ENCODE results near the gene OR6C3.
"Not testable (repeated sequence)": the region's sequence is repeated elsewhere in the genome, so short reads cannot be mapped to it uniquely, and the experiment has no call there.

OR6C3 gene

GRCh38 chr12:55330446-55330845, at the start of gene OR6C3:
TSS of gene OR6C3 (plus strand) at chr12:55330746. CDS start at chr12:55331701, 955 bp downstream.
- no peak for DNase-seq (ENCODE audit: low read depth in 2 of 2)

GRCh38 chr12:55280991-55281390, 49.6 kb upstream of the OR6C3 start:
- DNase-seq (ENCODE audit: low read depth in 2 of 2): no peak

- DNase-seq (ENCODE audit: low read depth in 2 of 2): no peak
Observed at GRCh38 chr12:55289999-55290398, 40.5 kb upstream of the OR6C3 start.

- no peak for DNase-seq (ENCODE audit: low read depth in 2 of 2)
Observed at GRCh38 chr12:55296469-55296868, 34.1 kb upstream of the OR6C3 start, which contains the start of gene OR6C6. TSS of gene OR6C6 (minus strand) at chr12:55296569. CDS start at chr12:55295232, 1,337 bp downstream.

DNA sequence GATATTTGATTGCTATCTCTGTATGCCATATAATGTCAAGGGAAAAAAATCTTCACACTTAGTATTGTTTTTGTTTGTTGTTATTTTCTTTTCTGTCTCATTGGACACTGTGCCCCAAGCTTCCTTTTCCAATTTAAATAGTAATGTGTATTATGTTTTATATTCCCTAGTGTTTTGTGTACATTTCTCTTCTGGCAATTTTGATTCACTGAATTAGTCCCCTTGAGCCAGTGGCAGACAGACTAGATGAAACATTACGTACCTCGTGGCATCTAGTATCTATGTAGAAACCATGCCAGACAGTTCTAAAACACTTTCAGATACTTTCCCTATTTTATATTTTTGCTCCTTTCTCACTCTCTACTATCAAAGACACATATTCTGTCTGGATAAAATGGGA, 16.5 kb upstream of the OR6C3 start, which contains the start of gene OR6C1:
TSS of gene OR6C1 (plus strand) at position 301 of the 400 bp plus-strand sequence. CDS start 6,257 bp downstream, outside the sequence.
- DNase-seq (ENCODE audit: low read depth in 2 of 2): no peak

DNA sequence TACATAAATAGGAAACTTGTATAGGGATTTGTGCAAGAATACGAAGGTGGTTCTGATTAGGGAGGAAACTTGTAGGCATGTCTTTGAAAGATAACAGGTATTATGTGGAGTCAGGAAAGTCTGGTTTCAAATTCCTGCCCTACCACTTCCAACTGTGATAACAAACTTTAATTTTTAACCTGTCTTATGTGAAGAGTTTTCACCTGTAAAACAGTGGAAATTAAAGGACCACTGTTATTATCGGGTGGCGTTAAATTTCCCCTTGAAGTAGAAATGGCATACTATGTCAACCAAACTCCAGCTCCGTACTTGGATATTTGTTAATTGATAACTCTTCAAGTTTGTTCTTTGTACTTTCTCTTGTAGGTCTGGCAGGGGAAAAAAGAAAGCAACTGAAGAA, 10.3 kb upstream of the OR6C3 start:
- DNase-seq (ENCODE audit: low read depth in 2 of 2): no peak

DNA sequence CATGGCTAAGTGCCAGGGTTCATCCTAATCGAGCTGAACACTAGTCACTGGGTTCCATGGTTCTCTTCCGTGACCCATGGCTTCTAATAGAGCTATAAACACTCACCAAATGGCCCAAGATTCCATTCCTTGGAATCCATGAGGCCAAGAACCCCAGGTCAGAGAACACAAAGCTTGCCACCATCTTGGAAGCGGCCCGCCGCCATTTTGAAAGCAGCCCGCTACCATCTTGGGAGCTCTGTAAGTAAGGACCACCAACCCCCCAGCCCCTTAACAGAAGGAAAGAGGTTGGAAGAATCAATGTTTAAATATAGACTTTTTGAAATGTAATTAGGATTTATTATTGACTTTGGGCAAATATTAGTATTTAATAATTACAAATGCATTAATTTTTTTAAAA, 4.7 kb upstream of the OR6C3 start:
- DNase-seq (ENCODE audit: low read depth in 2 of 2): not testable (repeated sequence)

GRCh38 chr12:55336002-55336401, 5.5 kb downstream of the OR6C3 start:
- no peak for DNase-seq (ENCODE audit: low read depth in 2 of 2)

- not testable (repeated sequence) for DNase-seq (ENCODE audit: low read depth in 2 of 2)
Observed at GRCh38 chr12:55355338-55355737, 24.8 kb downstream of the OR6C3 start.

GRCh38 chr12:55362675-55363074, 32.1 kb downstream of the OR6C3 start, which contains the start of gene OR6C75:
TSS of gene OR6C75 (plus strand) at chr12:55362975. CDS start at chr12:55365111, 2,136 bp downstream.
- no peak for DNase-seq (ENCODE audit: low read depth in 2 of 2)

DNA sequence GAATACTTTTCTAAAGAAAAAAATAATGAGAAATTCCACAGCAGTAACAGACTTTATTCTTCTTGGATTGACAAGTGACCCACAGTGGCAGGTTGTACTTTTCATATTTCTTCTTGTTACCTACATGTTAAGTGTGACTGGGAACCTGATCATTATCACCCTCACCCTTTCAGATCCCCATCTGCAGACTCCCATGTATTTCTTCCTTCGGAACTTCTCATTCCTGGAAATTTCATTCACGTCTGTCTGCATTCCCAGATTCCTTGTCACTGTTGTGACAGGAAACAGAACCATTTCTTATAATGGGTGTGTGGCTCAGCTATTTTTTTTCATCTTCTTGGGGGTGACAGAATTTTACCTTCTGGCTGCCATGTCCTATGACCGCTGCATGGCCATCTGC, 34.5 kb downstream of the OR6C3 start:
- no peak for DNase-seq (ENCODE audit: low read depth in 2 of 2)

GRCh38 chr12:55372521-55372920, 42.0 kb downstream of the OR6C3 start:
- no peak for DNase-seq (ENCODE audit: low read depth in 2 of 2)
